Left cardiac atrium (tissue), 4 donors: ENCODE data around the gene RANGAP1. TPM values are rescaled to one million over a fixed set of nuclear protein-coding genes. Genes with fewer than 3 reads are reported as not detected.
A peak's percentile ranks its signal among the peaks of the same experiment; 100 is the strongest.

Experiments
- ATAC-seq, 2 donors: fragments of 200-7000 bp; cut with Tn5 transposase; one replicate each; pipeline ENCODE4 v1.9.1; 2020; ENCODE audit warnings: mild to moderate bottlenecking in 2 of 2, moderate library complexity in 2 of 2
- DNase-seq: peaks from one replicate; pipeline ENCODE4 v3.0.0-alpha.2; 2020
- intact Hi-C, 2 donors: fragments of 100-400 bp; cut with DNase I; formaldehyde crosslinking; loops; one replicate each; pipeline versions ENCODE4 v1.14.1 to v1.15.1; 2022 to 2023
- total RNA-seq, 2 donors: library from RNA; stranded (reverse); fragmentation: NEBNext Ultra II Directional; extraction: Animal tissue kit (Norgen Biotek cat#: 25700); gene quantifications; one replicate each; pipeline ENCODE4 v1.2.1, GENCODE V29; 2021
- donor health status: DM: no; HTN: yes; CAD: no.
- donor health status: DM: no; HTN: yes; CAD: no; lungs with severe emphysema.
- donor health status: DM: yes; HTN: yes; CAD: no.
- donor health status: Dilated cardiomyopathy.

RANGAP1 gene
- total RNA-seq, 2 donors from 2014 or later: 33.7 to 34.0 TPM

DNA sequence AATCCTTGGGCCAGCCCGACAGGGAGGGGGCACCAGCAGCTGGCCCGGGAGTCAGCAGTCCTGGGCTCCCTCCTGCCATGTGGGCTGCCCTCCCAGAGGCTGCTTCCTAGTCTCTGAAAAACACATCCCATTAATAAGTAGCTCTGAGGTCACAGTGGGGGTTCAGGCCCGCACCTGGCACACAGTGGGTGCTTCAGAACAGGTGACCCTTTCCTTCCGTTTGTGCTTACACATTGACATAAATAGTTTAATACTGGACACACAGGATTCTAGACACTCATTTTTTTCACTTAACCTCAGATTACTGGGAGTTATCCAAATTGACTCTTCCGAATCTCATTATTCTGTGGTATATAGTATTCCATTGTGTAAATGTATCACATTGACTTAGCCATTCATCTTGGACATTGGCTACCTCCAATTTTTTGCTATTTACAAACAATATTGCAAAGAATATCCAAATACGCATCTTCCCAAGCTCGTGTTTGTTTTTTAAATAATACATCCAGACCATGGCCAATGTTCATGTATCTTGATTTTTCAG lies 44.8 kb downstream of the RANGAP1 start:
- ATAC-seq: no peak

DNA sequence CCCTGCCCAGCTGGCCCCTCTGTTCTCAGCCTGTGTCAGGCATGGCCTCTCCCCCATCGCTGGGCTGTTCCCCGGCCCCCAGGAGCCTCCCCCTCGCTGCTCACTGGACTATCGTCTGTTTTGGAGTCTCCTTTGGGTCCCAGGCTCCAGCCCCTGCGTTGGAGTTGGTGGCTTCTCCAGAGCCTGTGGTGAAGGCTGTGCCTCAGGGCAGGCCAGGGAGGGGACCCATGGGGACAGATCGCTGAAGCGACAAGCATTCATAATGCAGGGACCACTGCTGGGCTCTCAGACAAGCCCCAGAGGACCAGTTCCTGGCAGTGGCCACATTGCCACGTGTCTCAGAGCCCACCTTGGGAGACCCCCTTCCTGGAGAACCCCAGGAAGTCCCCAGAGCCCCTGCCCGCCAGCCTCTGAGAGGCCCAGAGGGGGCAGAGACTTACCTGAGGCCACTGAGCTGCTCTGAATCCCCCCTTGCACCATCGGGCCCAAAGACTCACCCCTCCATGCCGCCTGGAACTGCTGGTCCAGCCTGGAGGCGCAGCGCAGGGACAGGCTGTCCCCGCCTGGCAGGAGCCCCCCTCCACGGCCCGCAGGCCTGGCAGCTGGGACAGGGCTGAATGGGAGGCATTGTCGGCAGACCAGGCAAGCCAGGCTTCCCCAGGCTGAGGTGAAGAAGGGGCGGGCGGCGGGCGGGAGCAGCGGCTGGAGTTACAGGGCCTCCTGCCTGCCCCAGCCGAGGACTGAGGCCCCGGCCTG lies 45.4 kb downstream of the RANGAP1 start, which contains the start of gene CHADL:
CHADL (minus strand) TSS at position 555 of the 756 bp plus-strand sequence; CDS start at position 505, 50 bp downstream.
- DNase-seq (no peak), ATAC-seq (peak in 1 of 2 donors; percentile 2)
- intact Hi-C loops: no loop called here

More for the DNA sequence above, 44.8 kb downstream of the RANGAP1 start:
- intact Hi-C loops: no loop called here
- DNase-seq: no peak

DNA sequence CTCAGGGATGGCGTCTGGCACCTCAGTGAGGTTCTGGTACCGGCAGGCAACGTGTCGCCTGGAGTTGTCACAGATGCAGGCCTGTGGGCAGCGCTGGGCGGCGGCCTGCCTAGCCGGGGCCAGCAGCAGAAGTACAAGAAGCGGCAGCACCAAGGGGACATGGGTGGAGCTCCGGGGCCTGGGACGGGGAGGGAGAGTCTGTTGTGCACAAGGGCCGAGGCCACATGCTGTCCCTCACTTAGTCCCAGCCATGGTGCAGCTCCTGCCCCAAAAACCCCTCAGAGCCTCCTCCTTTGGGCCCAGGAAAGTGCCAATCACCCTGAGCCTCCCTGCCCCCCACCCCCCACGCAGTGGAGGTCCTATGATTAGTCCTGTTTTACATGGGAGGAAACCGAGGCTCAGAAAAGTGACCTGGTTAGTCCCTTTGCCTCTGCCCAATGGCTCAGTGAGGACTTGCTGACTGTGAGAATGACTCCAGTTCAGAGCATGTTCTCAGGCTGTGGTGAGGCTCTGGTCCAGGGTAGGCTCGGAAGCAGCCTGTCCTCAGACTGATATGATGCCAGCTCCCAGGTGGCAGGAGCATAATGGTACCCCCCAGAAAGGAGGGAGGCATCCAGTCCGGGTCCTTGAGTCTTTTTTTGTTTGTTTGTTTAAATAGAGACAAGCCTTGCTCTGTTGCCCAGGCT lies 46.4 kb downstream of the RANGAP1 start:
- ATAC-seq (no peak), DNase-seq (no peak)
- intact Hi-C loops: loop anchor here in 1 of 2 donors (5.0 kb wide), 1 partner anchor 42 kb away; no protein-coding TSS in a partner anchor

DNA sequence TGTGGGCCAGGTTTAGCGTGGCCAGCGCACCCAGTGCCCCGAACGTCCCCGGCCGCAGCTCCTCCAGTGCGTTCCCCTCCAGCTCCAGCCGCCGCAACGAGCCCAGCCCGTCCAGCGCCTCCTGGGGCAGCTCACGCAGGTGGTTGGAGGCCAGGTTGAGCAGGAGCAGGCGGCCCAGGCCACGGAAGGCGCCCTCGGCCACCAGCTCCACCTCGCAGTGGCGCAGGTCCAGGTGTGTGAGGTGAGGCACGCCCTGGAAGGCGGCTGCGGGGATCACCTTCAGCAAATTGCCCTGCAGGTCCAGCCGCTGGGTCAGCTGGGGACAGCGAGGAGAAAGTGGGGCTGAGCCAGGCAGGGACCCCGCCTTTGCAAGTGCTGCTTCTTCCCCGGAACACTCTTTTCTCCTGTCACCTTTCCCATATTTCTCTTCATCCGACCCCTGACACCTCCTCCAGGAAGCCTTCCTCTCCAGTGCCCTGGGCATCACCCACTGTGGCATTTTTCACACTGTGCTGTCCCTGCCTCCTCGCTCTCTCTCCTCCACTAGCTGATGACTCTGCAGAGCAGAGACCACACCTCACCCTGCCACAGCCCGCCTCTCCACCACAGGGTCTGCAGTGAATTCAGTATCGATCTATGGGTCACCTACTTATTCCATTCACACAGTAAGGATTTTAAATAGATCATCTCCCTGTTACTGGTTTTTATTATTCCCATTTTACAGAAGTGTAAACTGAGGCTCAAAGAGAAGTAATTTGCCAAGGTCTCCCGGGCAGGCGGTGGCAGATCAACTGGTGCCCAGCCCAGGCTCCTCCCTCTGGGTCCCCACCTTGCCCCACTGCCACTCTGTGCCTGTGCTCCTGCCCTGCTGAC lies 47.2 kb downstream of the RANGAP1 start:
- intact Hi-C loops: loop anchor here in 1 of 2 donors (5.0 kb wide), 1 partner anchor 42 kb away; no protein-coding TSS in a partner anchor
- DNase-seq (no peak), ATAC-seq (no peak)

DNA sequence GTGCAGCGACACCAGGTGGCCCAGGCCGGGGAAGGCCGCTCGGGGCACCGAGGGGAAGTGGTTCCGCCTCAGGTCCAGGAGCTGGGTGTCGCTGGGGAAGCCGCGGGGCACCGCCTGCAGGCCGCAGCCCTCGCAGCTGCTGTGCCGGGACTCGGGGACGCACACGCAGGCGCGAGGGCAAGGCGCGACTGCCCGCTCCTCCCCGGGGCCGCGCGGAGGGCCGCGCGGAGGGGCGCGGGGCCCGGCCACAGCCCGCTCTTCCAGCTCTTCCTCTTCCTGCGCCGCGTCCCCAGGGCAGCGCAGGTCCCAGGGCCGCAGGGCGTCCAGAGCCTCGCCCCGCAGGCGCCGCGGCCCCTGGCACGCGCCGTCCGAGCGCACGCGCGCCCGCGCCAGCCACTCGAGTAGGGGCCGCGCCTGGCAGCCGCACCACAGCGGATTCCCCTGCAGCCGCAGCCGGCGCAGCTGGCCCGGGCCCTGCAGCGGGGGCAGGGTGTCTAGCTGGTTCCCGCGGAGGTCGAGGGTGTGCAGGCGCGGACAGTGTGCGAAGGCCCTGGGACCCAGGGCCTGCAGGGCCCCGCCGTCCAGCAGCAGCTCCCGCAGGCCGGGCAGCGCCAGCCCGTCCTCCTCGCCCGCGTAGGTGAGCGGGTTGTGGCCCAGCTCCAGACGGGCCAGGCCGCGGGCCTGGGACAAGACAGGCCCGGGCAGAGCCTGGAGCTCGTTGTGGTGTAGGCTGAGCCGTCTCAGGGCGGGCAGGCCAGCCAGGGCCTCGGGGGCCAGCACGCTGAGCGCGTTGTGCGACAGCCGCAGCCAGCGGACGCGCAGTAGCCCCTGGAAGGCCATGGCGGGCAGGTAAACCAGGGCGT lies 48.0 kb downstream of the RANGAP1 start:
- intact Hi-C loops: loop anchor here in 1 of 2 donors (5.0 kb wide), 1 partner anchor 41 kb away; no protein-coding TSS in a partner anchor
- DNase-seq (peak; percentile 74), ATAC-seq (peak; percentile 60 to 73)

DNA sequence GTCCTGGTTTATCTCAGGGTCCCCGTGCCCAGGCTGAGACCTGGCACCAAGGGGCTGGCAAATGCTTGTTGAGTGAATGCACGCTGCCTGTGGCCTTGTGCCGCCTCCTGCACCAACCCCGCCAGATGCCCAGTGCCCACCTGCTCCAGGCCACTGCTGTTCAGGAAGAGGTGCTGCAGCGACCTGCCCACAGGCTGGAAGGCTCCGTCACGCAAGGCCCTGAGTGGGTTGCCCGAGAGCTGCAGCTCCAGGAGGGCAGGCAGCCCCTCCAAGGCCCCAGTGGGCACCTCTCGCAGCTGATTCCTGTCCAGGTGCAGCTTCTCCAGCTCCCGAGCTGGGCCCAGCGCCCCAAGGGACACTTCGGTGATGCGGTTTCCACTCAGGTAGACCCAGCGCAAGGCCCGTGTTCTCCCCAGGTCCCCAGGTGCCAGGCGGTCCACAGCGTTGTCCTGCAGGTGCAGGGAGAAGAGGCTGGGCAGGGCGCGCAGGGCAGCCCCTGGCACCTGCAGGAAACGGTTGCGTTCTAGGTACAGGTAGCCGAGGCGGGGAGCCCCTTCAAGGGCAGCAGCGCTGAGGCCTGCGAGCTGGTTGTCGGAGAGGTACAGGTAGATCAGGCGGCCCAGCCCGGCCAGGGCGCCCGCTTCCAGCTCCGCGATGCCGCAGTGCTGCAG lies 48.8 kb downstream of the RANGAP1 start:
- ATAC-seq (no peak), DNase-seq (no peak)
- intact Hi-C loops: loop anchor here in 1 of 2 donors (5.0 kb wide), 1 partner anchor 40 kb away; no protein-coding TSS in a partner anchor

DNA sequence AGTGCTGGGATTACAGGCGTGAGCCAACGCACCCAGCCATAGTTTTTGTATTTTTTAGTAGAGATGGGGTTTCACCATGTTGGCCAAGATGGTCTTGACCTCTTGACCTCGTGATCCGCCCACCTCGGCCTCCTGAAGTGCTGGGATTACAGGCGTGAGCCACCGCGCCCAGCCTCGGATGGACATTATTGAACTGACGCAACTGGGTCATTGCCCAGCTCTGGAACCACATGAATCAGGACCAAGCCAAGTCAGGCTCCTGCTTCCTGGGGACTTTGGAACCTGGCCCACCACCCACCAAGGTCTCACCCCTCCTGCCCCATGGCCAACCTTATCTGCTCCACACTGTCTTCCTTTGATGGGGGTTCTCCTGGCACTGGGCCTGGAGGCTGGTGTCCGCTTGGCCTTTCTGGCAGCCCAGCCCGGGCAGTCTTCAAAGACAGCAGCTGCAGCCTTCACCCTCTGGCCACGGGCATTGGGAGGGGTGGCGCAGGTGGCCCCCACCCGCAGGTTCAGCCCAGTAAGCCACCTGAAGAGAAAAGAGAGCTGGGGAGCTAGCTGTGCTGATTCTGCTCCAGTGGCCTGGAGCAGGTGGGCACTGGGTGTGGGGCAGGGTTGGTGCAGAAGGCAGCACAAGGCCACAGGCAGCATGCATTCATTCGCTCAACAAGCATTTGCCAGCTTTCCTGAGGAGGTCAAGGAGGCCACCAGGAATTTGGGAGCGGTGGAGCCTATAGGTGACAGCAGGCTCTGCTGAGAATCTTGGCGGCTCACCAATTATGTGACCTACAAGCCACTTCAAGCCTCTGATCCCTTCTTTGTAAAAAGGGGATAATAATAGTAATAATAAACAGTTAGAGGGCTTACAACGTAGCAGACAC lies 50.9 kb downstream of the RANGAP1 start:
- ATAC-seq (no peak), DNase-seq (no peak)
- intact Hi-C loops: loop anchor here in 1 of 2 donors (5.0 kb wide), 1 partner anchor 38 kb away; no protein-coding TSS in a partner anchor

DNA sequence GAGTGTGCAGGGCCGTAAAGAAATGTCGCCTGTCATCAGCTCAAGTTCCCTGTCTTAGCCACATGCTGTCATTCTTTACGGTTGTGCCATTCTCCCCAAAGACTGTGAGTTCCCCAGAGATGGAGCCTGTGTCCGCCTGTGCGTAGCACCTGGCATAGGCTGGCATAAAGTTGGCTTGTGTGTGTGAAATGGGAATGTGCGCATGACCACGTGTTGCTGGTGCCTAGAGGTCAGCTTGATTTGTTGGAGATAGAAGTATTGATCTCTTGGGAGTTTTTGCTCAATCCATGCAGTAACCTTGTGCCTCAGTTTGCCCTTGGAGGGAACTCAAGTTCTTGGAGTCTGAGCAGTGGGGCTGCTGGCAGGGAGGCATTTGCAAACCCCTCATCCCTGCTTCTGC lies 54.6 kb downstream of the RANGAP1 start:
- ATAC-seq: no peak
- no peak for DNase-seq
- intact Hi-C loops: no loop called here

DNA sequence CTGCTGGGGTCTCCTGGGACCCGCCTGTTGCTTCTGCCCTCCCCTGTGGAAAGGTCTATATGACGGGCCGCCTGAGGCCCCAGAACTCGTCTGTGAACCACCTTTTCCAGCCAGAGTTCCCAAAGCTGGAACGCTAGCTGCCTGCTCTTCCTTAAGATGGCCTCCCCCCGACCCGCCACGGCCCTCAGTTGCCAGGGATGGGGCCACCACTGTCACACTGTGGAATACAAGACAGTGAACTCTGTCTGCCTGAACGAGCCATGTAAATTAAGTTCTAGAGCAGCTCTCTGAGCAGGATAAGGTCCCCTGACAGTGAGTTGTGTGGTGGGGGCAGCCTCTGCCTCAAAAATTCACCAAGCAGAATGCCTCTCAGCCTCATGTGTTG lies 55.6 kb downstream of the RANGAP1 start:
- ATAC-seq: no peak
- intact Hi-C loops: no loop called here
- DNase-seq: no peak

DNA sequence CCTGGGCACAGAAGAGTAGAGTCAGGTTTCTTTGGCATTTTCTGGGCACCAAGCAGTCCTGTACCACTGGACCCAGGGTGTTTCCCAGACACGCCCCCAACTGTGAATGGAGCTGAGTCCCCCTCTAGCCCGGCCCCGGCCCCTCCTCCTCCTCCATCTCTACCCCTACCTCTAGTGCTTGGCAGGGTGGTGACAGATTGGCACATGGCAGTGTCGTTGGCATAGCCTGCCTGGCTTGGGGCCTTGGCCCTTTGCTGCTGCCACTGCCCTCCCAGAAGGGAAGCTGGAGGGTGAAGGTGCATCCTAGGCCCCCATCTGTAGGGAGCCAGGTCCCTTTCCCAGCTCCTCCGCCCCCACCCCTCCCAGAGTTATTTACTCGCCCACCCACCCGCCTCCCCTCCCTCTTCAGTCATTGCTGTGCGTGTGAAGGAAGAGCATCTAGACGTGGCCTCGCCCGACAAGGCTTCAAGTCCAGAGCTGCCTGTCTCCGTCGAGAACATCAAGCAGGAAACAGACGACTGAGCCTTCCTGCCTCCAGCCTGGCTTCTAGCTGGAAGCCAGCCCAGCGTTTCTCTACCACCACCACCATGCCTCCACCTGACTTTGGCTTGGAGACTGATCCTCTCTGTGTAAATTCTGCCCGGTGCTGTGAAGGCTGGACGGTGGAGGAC lies 56.1 kb downstream of the RANGAP1 start:
- intact Hi-C loops: no loop called here
- ATAC-seq (peak; percentile 48 to 64), DNase-seq (no peak)

DNA sequence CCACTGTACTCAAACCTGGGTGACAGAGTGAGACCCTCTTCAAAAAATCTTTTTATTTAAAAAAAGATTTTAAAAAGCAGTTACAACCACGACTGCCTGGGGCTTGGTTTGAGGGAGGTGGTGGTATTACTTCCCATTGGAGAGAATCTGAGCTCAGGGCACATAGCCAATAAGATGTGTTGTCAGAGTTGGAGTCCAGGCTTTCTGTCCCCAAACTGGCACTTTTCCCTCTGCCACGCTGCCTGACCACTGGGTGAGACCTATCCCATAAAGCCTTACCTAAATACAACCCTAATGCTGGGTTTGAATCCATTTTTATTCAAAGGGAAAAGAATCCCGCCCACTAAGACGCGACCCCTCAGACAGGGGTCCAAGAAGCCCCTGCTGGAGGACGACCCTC lies 56.8 kb downstream of the RANGAP1 start:
- no peak for DNase-seq
- intact Hi-C loops: no loop called here
- ATAC-seq: no peak

DNA sequence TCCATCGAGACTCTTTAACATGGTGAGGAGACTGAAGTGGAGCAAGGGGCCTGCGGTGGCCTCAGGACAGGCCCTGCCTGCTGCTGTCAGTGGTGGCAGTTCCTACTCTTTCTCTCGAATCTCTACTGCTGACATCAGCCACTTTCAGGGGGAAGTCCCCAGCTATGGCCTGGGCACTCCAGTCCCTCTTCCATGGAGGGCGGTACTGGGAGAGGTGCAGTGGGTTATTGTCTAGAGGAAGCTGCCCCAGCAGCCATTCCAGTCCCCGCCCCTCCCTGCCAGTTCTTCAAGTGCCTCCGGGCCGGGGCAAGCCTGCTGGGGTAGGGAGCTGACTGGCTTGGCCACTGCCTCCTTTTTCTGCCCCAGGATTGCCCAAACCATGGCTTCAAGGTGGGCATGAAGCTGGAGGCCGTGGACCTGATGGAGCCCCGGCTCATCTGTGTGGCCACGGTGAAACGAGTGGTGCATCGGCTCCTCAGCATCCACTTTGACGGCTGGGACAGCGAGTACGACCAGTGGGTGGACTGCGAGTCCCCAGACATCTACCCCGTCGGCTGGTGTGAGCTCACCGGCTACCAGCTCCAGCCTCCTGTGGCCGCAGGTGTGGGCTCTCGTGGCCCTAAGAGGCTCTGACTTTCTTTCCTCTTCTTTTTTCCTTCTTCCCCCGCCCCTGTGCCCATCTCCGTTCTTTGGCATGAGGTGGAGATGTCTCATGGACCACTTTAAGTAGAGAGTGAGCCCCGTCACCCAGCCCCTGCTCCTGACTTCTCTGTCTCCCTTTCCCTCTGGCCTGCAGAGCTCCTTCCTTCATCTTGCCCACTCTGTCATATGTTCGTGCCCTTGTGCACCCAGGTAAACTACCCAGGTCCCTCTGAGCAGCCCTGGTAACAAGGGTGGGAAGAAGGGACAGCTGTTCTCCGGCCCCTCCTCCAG lies 59.0 kb downstream of the RANGAP1 start:
- ATAC-seq: peak; percentile 7 to 51

DNA sequence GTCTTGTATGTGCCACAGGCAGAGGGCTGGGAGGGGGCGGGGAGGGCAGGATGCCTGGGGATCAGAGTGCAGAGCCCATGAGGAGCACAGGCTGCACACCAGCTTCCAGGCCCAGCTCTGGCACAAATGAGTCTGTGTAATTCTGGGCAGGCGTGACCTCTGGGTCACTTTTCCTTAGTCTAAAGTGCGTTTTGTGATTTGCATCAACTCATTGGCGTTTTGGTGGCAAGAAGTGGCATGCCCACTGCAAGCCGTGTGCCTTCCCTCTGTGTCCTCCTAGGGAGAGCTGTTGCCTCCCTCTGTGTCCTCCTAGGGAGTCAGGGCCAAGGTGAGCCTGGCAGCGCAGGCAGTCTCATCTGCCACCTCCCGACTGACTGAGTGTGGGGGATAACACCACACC lies 62.5 kb downstream of the RANGAP1 start:
- intact Hi-C loops: no loop called here
- DNase-seq: no peak
- ATAC-seq: peak in 1 of 2 donors; percentile 36

More for the DNA sequence above, 59.0 kb downstream of the RANGAP1 start:
- DNase-seq: no peak
- intact Hi-C loops: no loop called here

DNA sequence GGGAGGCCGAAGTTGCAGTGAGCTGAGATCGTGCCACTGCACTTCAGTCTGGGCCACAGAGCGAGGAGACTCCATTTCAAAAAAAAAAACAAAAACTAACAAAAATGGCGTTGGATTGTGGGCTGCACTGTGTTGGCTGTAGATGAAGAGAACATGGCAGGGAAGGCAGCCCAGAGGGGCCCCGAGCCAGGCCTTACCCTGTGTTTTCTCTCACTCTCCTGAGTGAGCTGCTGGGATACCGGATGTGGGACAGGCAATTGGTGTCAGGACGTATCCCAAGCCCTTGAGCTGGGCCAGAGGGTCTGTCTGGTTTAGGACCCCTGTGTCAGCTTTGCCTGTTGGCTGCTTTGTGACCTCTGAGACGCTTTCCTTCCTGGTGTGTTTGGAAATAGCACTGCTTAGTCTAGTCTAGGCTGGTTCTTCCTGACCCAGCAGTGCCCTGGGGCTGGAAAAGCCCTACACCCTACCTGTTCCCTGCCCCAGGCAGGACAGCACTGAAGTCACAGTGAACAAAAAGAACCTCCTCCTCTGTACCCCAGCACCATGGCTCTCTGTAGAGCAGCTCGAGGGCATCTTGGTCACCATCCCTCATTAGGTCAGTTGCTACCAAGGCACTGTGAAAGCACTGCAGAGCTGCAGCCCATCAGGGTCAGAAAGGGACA lies 63.0 kb downstream of the RANGAP1 start:
- no peak for DNase-seq
- intact Hi-C loops: no loop called here
- ATAC-seq: no peak
